Keratinocyte (primary cell): ENCODE measurements around the gene MYBPC1. TPM values are rescaled to one million over a fixed set of nuclear protein-coding genes. Genes with fewer than 3 reads are reported as not detected.

Experiments
- DNase-seq: peaks from one replicate; pipeline ENCODE4 v3.0.0-alpha.2; 2011; ENCODE audit warnings: low read depth, missing footprints, low spot score
- FAIRE-seq: peaks from 2 replicates; lab custom pipeline; 2011; peaks lifted over from hg19 to GRCh38; lab: Jason Lieb, UNC
- H2AFZ ChIP-seq: 2 replicates; pipeline ENCODE4 v1.6.0; 2012; ENCODE audit warnings: low read length, control low read depth, inconsistent platforms; ENCODE audit not compliant: control insufficient read depth
- H3K27ac ChIP-seq: 2 replicates; pipeline ENCODE4 v1.5.1; 2011; ENCODE audit warnings: low read length; ENCODE audit not compliant: control insufficient read depth, insufficient read depth
- H3K27me3 ChIP-seq: 3 replicates; pipeline ENCODE4 v1.6.0; 2011; ENCODE audit warnings: low read length; ENCODE audit not compliant: control insufficient read depth, insufficient read depth; ENCODE audit errors: extremely low read depth
- H3K36me3 ChIP-seq, 2 experiments: 2 replicates in 1 of 2; 3 replicates in 1 of 2; pipeline ENCODE4 v1.5.1; 2011; ENCODE audit warnings: low read length in 2 of 2, mild to moderate bottlenecking in 1 of 2; ENCODE audit not compliant: control insufficient read depth in 2 of 2, insufficient read depth in 2 of 2; ENCODE audit errors: extremely low read depth in 1 of 2
- H3K4me1 ChIP-seq: 3 replicates; pipeline ENCODE4 v1.5.1; 2011; ENCODE audit warnings: low read length; ENCODE audit not compliant: control insufficient read depth, insufficient read depth; ENCODE audit errors: extremely low read depth
- H3K4me2 ChIP-seq: 3 replicates; pipeline ENCODE4 v1.6.0; 2011; ENCODE audit warnings: low read depth, low read length; ENCODE audit not compliant: control insufficient read depth, insufficient read depth; ENCODE audit errors: extremely low read depth
- H3K4me3 ChIP-seq, 3 experiments: fragments of 200-600 bp in 1 of 3; sonication (generic) in 1 of 3; 2 replicates in 2 of 3; 3 replicates in 1 of 3; pipeline ENCODE4 v1.5.1; 2011 to 2016; ENCODE audit warnings: low read length in 3 of 3, mild to moderate bottlenecking in 3 of 3, control low read depth in 2 of 3, inconsistent platforms in 1 of 3, low read depth in 1 of 3, mixed read lengths in 1 of 3, mixed run types in 1 of 3, moderate library complexity in 1 of 3; ENCODE audit not compliant: control insufficient read depth in 2 of 3, insufficient read depth in 2 of 3; ENCODE audit errors: extremely low read depth in 1 of 3
- H3K79me2 ChIP-seq: 2 replicates; pipeline ENCODE4 v1.6.0; 2012; ENCODE audit warnings: low read length; ENCODE audit not compliant: control insufficient read depth, insufficient read depth
- H3K9ac ChIP-seq: 3 replicates; pipeline ENCODE4 v1.6.0; 2011; ENCODE audit warnings: low read length; ENCODE audit not compliant: control insufficient read depth, insufficient read depth; ENCODE audit errors: extremely low read depth
- H3K9me1 ChIP-seq: 3 replicates; pipeline ENCODE4 v1.6.0; 2011; ENCODE audit warnings: low read length; ENCODE audit not compliant: control insufficient read depth, insufficient read depth; ENCODE audit errors: extremely low read depth
- H3K9me3 ChIP-seq: 2 replicates; pipeline ENCODE4 v1.5.1; 2012; ENCODE audit warnings: low read depth, low read length; ENCODE audit not compliant: control insufficient read depth
- H4K20me1 ChIP-seq: 3 replicates; pipeline ENCODE4 v1.6.0; 2011; ENCODE audit warnings: low read length; ENCODE audit not compliant: control insufficient read depth, insufficient read depth; ENCODE audit errors: extremely low read depth
- EZH2 ChIP-seq: IDR thresholded peaks from one replicate; pipeline ENCODE4 v1.6.1; 2012; ENCODE audit warnings: inconsistent platforms, mild to moderate bottlenecking, low read length, moderate library complexity
- dilution Hi-C: fragments of 300-500 bp; cut with MboI; formaldehyde crosslinking; loops from one replicate; pipeline ENCODE4 v1.7.0; 2020; ENCODE audit warnings: low sequenced_read_pairs; ENCODE audit not compliant: extremely low pct_ligation_motif_present
- polyA plus RNA-seq, 5 experiments: library from polyadenylated mRNA; depleted of rRNA in 3 of 5; stranded (reverse) in 3 of 5; stranded (forward) in 1 of 5; unstranded in 1 of 5; fragments of >200 nt; gene quantifications; 1 replicate in 1 of 5; 2 replicates in 3 of 5; 3 replicates in 1 of 5; pipeline versions ENCODE4 v1.2.1 to v1.2.3, GENCODE V29; 2011 to 2012; ENCODE audit warnings: missing spikeins in 2 of 5, low read depth in 1 of 5, low replicate concordance in 1 of 5
- TF ChIP-seq, protein P1 (sequence below), 3 experiments: IDR thresholded peaks in 1 of 3; conservative IDR thresholded peaks in 1 of 3; optimal IDR thresholded peaks in 1 of 3; 2 replicates in 2 of 3; 3 replicates in 1 of 3; pipeline versions ENCODE3 to v1.5.1; 2011; ENCODE audit warnings: low read length in 3 of 3, mild to moderate bottlenecking in 3 of 3, moderate library complexity in 2 of 3, control low read depth in 1 of 3, inconsistent platforms in 1 of 3; ENCODE audit not compliant: insufficient read depth in 2 of 3; ENCODE audit errors: extremely low read depth in 1 of 3

Gene MYBPC1
- polyA plus RNA-seq, 1 donor (not counting 4 experiments of a cell fraction or from before 2014, with no cell fraction given), result not detected

DNA sequence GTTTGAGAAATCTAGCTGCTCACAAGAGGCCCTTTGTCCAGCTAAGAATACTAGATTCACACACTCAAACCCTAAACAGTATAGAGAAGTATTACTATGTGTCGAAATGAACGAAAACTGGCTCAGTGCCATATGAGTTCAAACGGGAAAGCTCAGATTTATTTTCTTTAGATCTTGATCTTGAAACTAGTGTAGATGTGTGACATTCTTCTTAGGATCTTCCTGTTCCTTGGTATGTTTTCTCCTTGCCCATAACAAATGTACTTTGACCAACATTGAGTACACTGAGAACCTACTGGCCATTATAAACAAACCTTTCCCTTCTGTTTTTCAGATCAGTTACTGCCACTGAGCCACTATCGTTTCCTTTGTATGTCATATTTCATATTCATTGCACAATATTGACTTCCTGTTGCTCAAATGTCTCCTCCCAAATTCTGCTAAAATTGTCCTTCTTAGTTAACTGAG, 21.3 kb downstream of the MYBPC1 start:
- Histone ChIP-seq H3K4me2 (peak overlapping the region; percentile 6), H3K4me3 (no peak overlapping the region), H3K9me3 (no peaks in the 10 kb centered on the region), H3K27me3 (no peaks in the 10 kb centered on the region), H2AFZ (no peak overlapping the region), H3K36me3 (no peaks in the 10 kb centered on the region), H3K9ac (no peak overlapping the region), H3K9me1 (no peaks in the 10 kb centered on the region), H4K20me1 (no peaks in the 10 kb centered on the region), H3K4me1 (no peaks in the 10 kb centered on the region), H3K79me2 (no peaks in the 10 kb centered on the region), H3K27ac (no peak overlapping the region)
- no peak for FAIRE-seq
- DNase-seq, result no peak
- dilution Hi-C loops, result no loop called here
- TF ChIP-seq EZH2, result no peak
- TF ChIP-seq, protein P1, sequence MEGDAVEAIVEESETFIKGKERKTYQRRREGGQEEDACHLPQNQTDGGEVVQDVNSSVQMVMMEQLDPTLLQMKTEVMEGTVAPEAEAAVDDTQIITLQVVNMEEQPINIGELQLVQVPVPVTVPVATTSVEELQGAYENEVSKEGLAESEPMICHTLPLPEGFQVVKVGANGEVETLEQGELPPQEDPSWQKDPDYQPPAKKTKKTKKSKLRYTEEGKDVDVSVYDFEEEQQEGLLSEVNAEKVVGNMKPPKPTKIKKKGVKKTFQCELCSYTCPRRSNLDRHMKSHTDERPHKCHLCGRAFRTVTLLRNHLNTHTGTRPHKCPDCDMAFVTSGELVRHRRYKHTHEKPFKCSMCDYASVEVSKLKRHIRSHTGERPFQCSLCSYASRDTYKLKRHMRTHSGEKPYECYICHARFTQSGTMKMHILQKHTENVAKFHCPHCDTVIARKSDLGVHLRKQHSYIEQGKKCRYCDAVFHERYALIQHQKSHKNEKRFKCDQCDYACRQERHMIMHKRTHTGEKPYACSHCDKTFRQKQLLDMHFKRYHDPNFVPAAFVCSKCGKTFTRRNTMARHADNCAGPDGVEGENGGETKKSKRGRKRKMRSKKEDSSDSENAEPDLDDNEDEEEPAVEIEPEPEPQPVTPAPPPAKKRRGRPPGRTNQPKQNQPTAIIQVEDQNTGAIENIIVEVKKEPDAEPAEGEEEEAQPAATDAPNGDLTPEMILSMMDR (optimal IDR thresholded peaks at IDR 0.05 in 1 of 3, IDR thresholded peaks at IDR 0.05 in 1 of 3, conservative IDR thresholded peaks at IDR 0.05 in 1 of 3; ENCODE audit: extremely low read depth in 1 of 3, insufficient read depth in 2 of 3, low read length in 3 of 3), result no peak

DNA sequence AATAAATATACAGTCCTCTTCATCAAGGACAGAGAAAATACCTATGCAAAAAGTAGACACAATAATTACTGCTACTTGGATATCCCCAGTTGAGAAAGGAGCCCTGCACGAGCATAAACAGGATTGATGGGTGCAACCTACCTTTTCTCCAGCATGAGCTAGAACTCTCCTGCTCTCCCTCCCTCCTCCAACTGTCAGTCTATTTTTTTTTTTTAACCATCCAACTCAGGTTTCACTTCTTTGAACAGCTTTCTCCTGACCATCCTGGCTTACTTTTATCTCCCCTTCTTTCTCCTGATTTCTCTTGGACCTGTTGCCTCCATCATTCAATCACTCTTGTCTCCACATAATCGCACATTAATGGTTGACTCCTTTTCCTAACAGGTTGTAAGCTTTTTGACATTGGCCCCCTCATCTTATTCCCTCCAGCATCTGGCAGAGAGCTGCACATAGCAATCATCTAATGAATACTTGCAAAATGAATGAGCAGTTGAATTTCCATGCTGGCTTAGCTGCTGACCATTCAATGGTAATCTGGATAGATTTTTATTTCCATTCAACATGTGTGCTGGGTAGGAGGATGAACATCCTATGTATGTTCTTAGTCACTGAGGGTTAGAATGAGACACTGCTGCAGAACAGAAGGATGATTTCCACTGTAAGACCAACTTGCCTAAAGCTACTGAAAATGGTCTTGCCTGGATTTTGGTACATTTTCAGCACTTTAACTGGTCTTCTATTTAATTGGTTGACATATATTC, 24.4 kb downstream of the MYBPC1 start:
- Histone ChIP-seq H3K27me3 (no peaks in the 10 kb centered on the region), H3K9me3 (no peaks in the 10 kb centered on the region), H2AFZ (no peak overlapping the region), H3K9me1 (no peaks in the 10 kb centered on the region), H3K79me2 (no peaks in the 10 kb centered on the region), H3K36me3 (no peaks in the 10 kb centered on the region), H3K27ac (no peak overlapping the region), H3K4me1 (no peaks in the 10 kb centered on the region), H3K9ac (no peak overlapping the region), H3K4me3 (no peak overlapping the region), H3K4me2 (no peak overlapping the region), H4K20me1 (no peaks in the 10 kb centered on the region)
- TF ChIP-seq EZH2, result no peak
- DNase-seq (no peak), FAIRE-seq (no peak)
- dilution Hi-C loops, result no loop called here
